ENCODE data around the gene KCNIP1. TPM values are rescaled to one million over a fixed set of nuclear protein-coding genes. Genes with fewer than 3 reads are reported as not detected.

The KCNIP1 gene
- polyA plus RNA-seq, 1 donor from 2014 or later = 13.8 TPM

- Histone ChIP-seq H3K79me2 (replicated peaks; ENCODE audit: insufficient read depth, low read length) (no peaks in the 10 kb centered on the region), H3K27me3 (ENCODE audit: insufficient read depth, low read depth, low read length) (no peaks in the 10 kb centered on the region), H3K4me2 (ENCODE audit: low read length) (no peak overlapping the region), H4K20me1 (ENCODE audit: insufficient read depth) (no peaks in the 10 kb centered on the region), H2AFZ (ENCODE audit: low read depth, low read length) (no peak overlapping the region), H3K9ac (ENCODE audit: low read length) (no peak overlapping the region), H3F3A (ENCODE audit: insufficient read depth, low read length, poor library complexity, severe bottlenecking) (no peaks in the 10 kb centered on the region), H3K9me2 (ENCODE audit: insufficient read depth, low read length) (no peaks in the 10 kb centered on the region), H3K9me3 (ENCODE audit: low read length) (no peaks in the 10 kb centered on the region), H3K4me3 (ENCODE audit: low read length) (no peak overlapping the region), H3K27ac (ENCODE audit: low read length) (no peak overlapping the region), H3K36me3 (ENCODE audit: insufficient read depth, low read length) (no peaks in the 10 kb centered on the region)
- no peak for TF ChIP-seq EZH2 (IDR thresholded peaks at IDR 0.05; ENCODE audit: borderline replicate concordance, insufficient read depth, low read length, poor library complexity, severe bottlenecking)
These were observed 217.9 kb downstream of the KCNIP1 start for GRCh38 chr5:170721681-170722080.

- Histone ChIP-seq H3K9me3 (ENCODE audit: low read length) (no peaks in the 10 kb centered on the region), H4K20me1 (ENCODE audit: insufficient read depth) (no peaks in the 10 kb centered on the region), H3K27me3 (ENCODE audit: insufficient read depth, low read depth, low read length) (no peaks in the 10 kb centered on the region), H3K79me2 (replicated peaks; ENCODE audit: insufficient read depth, low read length) (no peaks in the 10 kb centered on the region), H3K9ac (ENCODE audit: low read length) (no peak overlapping the region), H2AFZ (ENCODE audit: low read depth, low read length) (no peak overlapping the region), H3K4me3 (ENCODE audit: low read length) (no peak overlapping the region), H3K4me2 (ENCODE audit: low read length) (no peak overlapping the region), H3K9me2 (ENCODE audit: insufficient read depth, low read length) (no peaks in the 10 kb centered on the region), H3K36me3 (ENCODE audit: insufficient read depth, low read length) (no peaks in the 10 kb centered on the region), H3F3A (ENCODE audit: insufficient read depth, low read length, poor library complexity, severe bottlenecking) (no peaks in the 10 kb centered on the region), H3K27ac (ENCODE audit: low read length) (no peak overlapping the region)
- TF ChIP-seq RAD21 (conservative IDR thresholded peaks at IDR 0.05) = no peak
These were observed 218.5 kb downstream of the KCNIP1 start for GRCh38 chr5:170722316-170722715.

- Histone ChIP-seq H4K20me1 (ENCODE audit: insufficient read depth) (no peaks in the 10 kb centered on the region), H3K9ac (ENCODE audit: low read length) (no peak overlapping the region), H3K27me3 (ENCODE audit: insufficient read depth, low read depth, low read length) (no peaks in the 10 kb centered on the region), H3K27ac (ENCODE audit: low read length) (no peak overlapping the region), H2AFZ (ENCODE audit: low read depth, low read length) (no peak overlapping the region), H3F3A (ENCODE audit: insufficient read depth, low read length, poor library complexity, severe bottlenecking) (no peaks in the 10 kb centered on the region), H3K9me2 (ENCODE audit: insufficient read depth, low read length) (no peaks in the 10 kb centered on the region), H3K4me3 (ENCODE audit: low read length) (no peak overlapping the region), H3K79me2 (replicated peaks; ENCODE audit: insufficient read depth, low read length) (no peaks in the 10 kb centered on the region), H3K9me3 (ENCODE audit: low read length) (peaks cover 4% of the 10 kb centered on the region), H3K36me3 (ENCODE audit: insufficient read depth, low read length) (no peaks in the 10 kb centered on the region), H3K4me2 (ENCODE audit: low read length) (no peak overlapping the region)
- TF ChIP-seq TAF1 (IDR thresholded peaks at IDR 0.05; ENCODE audit: low read depth) (no peak), EP300 (conservative IDR thresholded peaks at IDR 0.05; ENCODE audit: poor library complexity, severe bottlenecking) (no peak), SMC3 (conservative IDR thresholded peaks at IDR 0.05; ENCODE audit: poor library complexity) (no peak), POLR2AphosphoS5 (IDR thresholded peaks at IDR 0.05) (no peak), MXI1 (conservative IDR thresholded peaks at IDR 0.05; ENCODE audit: poor library complexity, severe bottlenecking) (no peak), CTCF (IDR thresholded peaks at IDR 0.05; ENCODE audit: poor library complexity, severe bottlenecking) (no peak), REST (IDR thresholded peaks at IDR 0.05; ENCODE audit: borderline replicate concordance) (no peak)
These were observed 227.2 kb downstream of the KCNIP1 start for GRCh38 chr5:170731052-170731451.
